ENCODE results near the gene EIF5B.
A peak's percentile ranks its signal among the peaks of the same experiment; 100 is the strongest.
"Not testable (repeated sequence)": the region's sequence is repeated elsewhere in the genome, so short reads cannot be mapped to it uniquely, and the experiment has no call there.

Gene EIF5B

DNA sequence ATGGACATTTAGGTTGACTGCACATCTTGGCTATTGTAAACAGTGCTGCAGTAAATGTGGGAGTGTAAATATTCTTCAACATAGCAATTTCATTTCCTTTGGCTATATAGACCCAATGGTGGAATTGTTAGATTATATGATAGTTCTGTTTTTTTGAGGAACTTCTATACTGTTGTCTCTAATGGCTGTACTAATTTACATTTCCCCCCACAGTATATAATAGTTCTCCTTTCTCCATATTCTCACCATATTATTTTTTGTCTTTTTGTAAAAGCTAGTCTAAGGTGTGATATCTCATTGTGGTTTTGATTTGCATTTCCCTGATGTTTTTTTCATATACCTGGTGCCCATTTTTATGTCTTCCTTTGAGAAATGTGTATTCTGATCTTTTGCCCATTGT lies 13.0 kb downstream of the EIF5B start:
- ATAC-seq: no peak
- H3K27me3 Mint-ChIP-seq: no peaks in the 10 kb centered on the region
- H3K27ac Mint-ChIP-seq: no peak overlapping the region
- no peaks in the 10 kb centered on the region for H3K9me3 Mint-ChIP-seq
- DNase-seq: no peak
- no peak overlapping the region for H3K4me3 Mint-ChIP-seq
- peaks cover 78% of the 10 kb centered on the region for H3K4me1 Mint-ChIP-seq

DNA sequence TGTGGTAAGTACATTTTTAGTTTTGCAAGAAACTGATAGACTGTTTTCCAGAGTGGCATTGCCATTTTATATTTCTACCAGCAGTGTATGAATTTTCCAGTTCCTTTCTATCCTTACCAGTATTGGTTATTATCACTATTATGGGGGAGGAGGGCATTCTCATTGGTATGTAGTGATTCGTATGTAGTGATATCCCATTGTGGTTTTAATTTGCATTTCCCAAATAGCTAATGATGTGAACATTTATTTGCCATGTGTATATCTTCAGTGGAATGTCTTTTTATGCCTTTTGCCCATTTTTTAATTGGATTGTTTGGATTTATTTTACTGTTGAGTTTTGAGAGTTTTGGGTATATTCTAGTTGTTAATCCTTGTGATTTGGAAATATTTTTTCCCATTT lies 16.9 kb downstream of the EIF5B start:
- Mint-ChIP-seq H3K4me3 (no peak overlapping the region), H3K9me3 (no peaks in the 10 kb centered on the region), H3K27me3 (no peaks in the 10 kb centered on the region), H3K27ac (no peak overlapping the region), H3K4me1 (peaks cover 67% of the 10 kb centered on the region)
- DNase-seq (no peak), ATAC-seq (no peak)

DNA sequence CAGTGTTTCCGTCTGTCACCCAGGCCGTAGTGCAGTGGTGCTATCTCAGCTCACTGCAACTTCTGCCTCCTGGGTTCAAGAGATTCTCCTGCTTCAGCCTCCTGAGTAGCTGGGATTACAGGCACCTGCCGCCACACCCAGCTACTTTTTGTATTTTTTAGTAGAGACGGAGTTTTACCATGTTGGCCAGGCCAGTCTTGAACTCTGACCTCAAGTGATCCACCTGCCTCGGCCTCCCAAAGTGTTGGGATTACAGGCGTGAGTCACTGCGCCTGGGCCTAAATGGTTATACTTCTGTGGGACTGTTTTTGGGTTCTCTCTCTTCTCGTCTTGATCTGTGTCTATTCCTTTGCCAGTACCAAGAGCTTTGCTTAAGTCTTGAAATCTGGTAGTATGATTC lies 17.6 kb downstream of the EIF5B start:
- not testable (repeated sequence) for H3K27me3 Mint-ChIP-seq, DNase-seq, ATAC-seq, H3K4me3 Mint-ChIP-seq, H3K9me3 Mint-ChIP-seq
- Mint-ChIP-seq H3K4me1 (peaks cover 59% of the 10 kb centered on the region), H3K27ac (peak overlapping the region in 1 of 2 donors; percentile 71)

DNA sequence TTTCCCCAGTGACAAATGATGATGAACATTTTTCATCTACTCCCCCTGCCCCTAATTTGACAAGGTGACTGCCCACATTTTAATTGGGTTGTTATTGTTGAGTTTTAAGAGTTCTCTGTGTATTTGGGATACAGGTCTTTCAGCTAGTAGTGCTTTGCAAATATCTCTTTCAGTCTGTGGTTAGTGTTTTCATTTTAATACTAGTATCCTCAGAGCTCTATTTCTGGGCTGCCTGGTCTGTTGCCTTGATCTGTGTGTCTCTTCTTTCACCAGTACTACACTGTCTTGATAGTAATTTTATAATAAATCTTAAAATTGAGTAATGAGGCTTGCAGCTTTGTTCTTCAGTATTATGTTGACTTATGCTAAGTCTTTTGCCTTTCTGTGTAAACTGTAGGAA lies 19.7 kb downstream of the EIF5B start:
- Mint-ChIP-seq H3K27me3 (no peaks in the 10 kb centered on the region), H3K9me3 (no peaks in the 10 kb centered on the region), H3K4me3 (no peak overlapping the region), H3K4me1 (peaks cover 54% of the 10 kb centered on the region), H3K27ac (peak overlapping the region in 1 of 2 donors; percentile 6)
- no peak for ATAC-seq
- no peak for DNase-seq

DNA sequence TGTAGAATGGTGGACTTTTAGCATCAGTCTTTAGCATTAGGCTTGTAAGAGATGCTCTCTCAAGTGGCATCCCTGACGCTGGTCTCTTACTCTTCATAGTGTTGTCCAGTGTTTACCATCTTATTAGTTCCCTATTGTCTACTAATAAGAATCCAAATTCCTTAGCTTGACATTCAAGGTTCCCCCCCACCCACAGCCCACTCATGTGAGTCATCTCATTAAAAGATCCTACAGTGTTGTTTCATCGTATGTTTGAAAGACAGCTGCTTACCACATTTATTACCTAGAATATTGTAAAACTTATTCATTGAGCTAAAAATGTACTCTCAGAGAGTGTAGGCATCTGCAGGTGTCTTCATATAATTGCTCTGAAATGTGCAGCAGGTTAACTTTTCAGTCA lies 28.5 kb downstream of the EIF5B start:
- DNase-seq (no peak), ATAC-seq (no peak)
- no peaks in the 10 kb centered on the region for H3K27me3 Mint-ChIP-seq
- H3K9me3 Mint-ChIP-seq: no peaks in the 10 kb centered on the region
- peaks cover 8% of the 10 kb centered on the region for H3K4me1 Mint-ChIP-seq
- no peak overlapping the region for H3K27ac Mint-ChIP-seq
- H3K4me3 Mint-ChIP-seq: no peak overlapping the region

DNA sequence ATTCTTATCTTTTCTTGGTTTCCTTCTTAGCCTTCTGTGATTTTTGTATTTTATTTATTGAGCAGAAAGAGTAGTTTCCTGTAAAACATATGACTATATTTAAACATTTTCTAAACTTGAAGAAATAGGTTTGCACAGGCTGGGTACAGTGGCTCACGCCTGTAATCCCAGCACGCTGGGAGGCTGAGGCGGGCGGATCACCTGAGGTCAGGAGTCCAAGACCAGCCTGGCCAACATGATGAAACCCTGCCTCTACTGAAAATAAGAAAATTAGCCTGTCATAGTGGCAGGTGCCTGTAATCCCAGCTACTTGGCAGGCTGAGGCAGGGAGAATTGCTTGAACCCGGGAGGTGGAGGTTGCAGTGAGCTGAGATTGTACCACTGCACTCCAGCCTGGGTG lies 31.7 kb downstream of the EIF5B start:
- H3K27me3 Mint-ChIP-seq, H3K4me1 Mint-ChIP-seq, H3K9me3 Mint-ChIP-seq, DNase-seq, H3K27ac Mint-ChIP-seq, ATAC-seq, H3K4me3 Mint-ChIP-seq: not testable (repeated sequence)

DNA sequence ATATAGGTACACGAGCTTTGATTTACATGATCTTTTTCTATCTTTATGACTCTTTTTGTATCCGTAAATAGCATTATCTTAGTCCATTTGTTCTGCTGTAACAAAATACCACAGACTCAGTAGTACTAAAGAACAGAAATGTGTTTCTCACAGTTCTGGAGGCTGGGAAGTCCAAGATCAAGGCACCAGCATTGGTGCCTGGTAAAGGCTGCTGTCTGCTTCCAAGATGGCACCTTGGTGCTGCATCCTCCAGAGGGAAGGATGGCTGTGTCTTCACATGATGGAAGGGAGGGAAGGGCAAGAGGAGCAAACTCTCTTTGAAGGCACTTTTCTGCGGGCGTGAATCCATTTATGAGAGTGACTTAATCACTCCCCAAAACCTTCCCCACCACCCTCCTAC lies 36.0 kb downstream of the EIF5B start:
- no peak for ATAC-seq
- no peak for DNase-seq
- H3K27ac Mint-ChIP-seq: no peak overlapping the region
- H3K9me3 Mint-ChIP-seq: peaks cover 0 to 9% of the 10 kb centered on the region in 2 donors
- peaks cover 8% of the 10 kb centered on the region for H3K4me1 Mint-ChIP-seq
- H3K27me3 Mint-ChIP-seq: no peaks in the 10 kb centered on the region
- no peak overlapping the region for H3K4me3 Mint-ChIP-seq

DNA sequence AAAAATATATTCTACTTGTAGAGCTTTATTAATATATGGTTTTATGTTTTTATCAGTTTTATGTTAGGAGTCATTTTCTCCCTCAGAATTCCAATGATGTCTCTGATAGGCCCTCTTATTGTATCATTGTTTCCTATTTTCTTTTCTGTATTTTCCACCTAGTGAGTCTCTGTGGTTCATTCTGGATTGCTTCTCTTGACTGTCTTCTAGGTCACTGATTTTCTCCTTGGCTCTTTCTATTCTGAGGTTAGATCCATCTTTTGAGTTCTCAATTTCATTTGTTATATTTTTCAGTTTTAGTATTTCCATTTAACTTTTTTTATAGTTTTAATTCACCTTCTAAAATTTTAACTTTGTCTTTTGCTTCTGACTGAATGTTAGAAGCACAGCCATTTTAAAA lies 37.6 kb downstream of the EIF5B start:
- Mint-ChIP-seq H3K27ac (no peak overlapping the region), H3K4me1 (peaks cover 8% of the 10 kb centered on the region), H3K9me3 (peaks cover 0 to 9% of the 10 kb centered on the region in 2 donors), H3K4me3 (no peak overlapping the region), H3K27me3 (no peaks in the 10 kb centered on the region)
- DNase-seq: no peak
- no peak for ATAC-seq

DNA sequence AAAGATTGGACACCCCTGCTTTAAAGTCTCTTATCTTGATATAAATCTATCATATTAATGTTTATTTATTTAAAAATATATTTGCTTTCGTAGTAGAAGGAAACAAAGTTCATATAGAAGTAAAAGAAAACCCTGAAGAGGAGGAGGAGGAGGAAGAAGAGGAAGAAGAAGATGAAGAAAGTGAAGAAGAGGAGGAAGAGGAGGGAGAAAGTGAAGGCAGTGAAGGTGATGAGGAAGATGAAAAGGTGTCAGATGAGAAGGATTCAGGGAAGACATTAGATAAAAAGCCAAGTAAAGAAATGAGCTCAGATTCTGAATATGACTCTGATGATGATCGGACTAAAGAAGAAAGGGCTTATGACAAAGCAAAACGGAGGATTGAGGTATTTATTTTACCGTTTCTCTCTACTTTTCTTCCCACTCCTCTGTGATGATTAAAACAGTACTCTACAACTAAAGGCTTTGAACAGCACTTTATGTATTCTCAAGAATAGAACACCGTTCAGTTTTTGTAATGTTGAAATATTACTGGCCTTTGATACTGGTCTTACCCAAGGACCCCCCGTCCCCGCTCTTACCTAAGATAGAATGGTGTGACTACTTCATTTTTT lies 39.2 kb downstream of the EIF5B start:
- peaks cover 15% of the 10 kb centered on the region for H3K4me1 Mint-ChIP-seq
- DNase-seq (no peak), ATAC-seq (no peak)
- peaks cover 0 to 9% of the 10 kb centered on the region in 2 donors for H3K9me3 Mint-ChIP-seq
- H3K27ac Mint-ChIP-seq: peak overlapping the region in 1 of 2 donors; percentile 3
- no peaks in the 10 kb centered on the region for H3K27me3 Mint-ChIP-seq
- no peak overlapping the region for H3K4me3 Mint-ChIP-seq

DNA sequence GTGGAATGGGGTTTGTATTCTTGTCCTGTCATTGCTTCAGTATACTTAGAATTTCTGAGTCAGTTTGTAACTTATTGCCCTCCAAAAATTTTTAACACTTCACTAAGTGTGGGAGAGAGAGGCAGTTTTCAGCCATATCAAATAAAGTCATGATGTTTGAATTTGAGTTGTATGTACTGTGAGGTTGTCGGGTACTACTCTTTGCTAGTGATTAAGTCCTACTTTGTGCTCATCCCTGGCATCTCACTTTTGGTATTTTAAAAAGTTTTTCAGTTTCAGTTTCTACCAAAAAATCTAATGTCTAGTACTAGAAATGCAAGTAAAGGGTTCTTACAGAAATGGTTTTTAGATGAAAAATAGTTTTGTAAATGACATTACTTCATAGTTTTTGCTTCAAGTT lies 40.7 kb downstream of the EIF5B start:
- no peak overlapping the region for H3K27ac Mint-ChIP-seq
- H3K4me3 Mint-ChIP-seq: no peak overlapping the region
- peak; percentile 94 for ATAC-seq
- DNase-seq: no peak
- H3K27me3 Mint-ChIP-seq: no peaks in the 10 kb centered on the region
- H3K9me3 Mint-ChIP-seq: peaks cover 0 to 5% of the 10 kb centered on the region in 2 donors
- H3K4me1 Mint-ChIP-seq: peaks cover 15% of the 10 kb centered on the region

DNA sequence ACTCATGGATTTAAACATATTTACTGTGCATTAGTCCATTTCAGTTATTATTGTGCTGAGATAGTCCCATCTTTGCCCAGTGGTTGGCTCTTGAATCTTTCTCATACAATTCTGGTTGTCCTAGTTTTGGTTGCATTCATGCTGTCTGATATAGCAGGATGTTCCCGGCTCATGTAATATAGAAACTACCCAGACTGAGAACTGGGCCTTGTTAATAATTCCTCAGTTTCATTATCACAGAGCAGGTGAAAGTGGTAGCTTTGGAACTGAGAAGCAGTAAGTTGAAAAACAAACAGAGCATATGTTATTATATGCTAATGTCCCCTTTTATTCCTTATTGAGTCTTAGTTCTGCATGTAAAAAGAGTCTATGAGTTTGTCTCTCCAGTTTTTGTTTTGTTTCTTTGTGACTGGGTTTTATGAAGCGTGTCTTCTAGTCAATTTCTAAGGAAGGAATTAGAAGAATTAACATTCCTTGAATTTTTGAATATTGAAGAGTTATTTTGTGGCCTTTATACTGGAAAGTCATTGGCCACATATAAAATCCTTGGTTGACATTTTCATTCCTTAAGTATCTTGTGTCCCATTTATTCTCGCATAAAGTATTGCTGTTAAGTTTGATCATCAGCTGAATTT lies 43.3 kb downstream of the EIF5B start:
- Mint-ChIP-seq H3K27me3 (no peaks in the 10 kb centered on the region), H3K4me3 (no peak overlapping the region), H3K27ac (peak overlapping the region in 1 of 2 donors; percentile 43), H3K9me3 (no peaks in the 10 kb centered on the region), H3K4me1 (peaks cover 15% of the 10 kb centered on the region)
- DNase-seq (no peak), ATAC-seq (peak; percentile 69)

DNA sequence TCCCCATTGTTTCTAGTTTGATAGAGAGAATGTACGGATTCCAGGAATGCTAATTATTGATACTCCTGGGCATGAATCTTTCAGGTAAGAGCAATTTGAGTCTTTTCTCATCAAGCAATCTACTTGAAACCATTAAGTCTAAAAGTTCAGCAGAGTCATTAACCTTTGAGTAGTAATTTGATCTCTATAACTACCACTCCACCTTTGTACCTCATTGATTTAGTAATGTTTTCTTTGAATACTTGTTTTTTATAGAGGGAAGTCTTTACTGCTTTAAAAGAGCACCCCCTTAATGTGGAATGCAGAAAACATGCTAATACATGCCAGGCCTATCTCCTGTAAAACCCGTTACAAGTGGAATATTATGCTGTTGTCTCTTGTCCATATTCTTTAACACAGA lies 45.0 kb downstream of the EIF5B start:
- ATAC-seq (no peak), DNase-seq (no peak)
- Mint-ChIP-seq H3K9me3 (no peaks in the 10 kb centered on the region), H3K4me1 (peaks cover 15% of the 10 kb centered on the region), H3K4me3 (no peak overlapping the region), H3K27ac (no peak overlapping the region), H3K27me3 (no peaks in the 10 kb centered on the region)

DNA sequence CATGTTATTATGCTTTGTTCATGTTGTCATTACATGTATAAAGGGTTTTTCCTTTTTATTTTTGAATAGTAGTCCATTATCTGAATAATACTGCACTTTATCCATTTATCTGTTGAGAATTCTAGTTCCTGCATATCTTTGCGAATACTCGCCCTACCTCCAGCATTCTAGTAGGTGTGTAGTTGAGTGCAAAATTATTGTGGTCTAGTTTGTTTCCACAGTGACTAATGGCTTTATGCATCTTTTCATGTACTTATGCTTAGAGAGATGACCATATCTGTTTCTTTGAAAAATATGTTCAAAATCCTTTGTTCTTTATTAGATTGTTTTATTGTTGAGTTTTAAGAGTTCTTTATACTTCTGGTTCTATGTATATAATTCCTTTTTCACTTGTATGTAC lies 48.8 kb downstream of the EIF5B start:
- H3K4me1 Mint-ChIP-seq: peaks cover 6% of the 10 kb centered on the region
- no peak overlapping the region for H3K4me3 Mint-ChIP-seq
- H3K27me3 Mint-ChIP-seq: no peaks in the 10 kb centered on the region
- H3K9me3 Mint-ChIP-seq: no peaks in the 10 kb centered on the region
- H3K27ac Mint-ChIP-seq: peak overlapping the region in 1 of 2 donors; percentile 55
- no peak for DNase-seq
- no peak for ATAC-seq

DNA sequence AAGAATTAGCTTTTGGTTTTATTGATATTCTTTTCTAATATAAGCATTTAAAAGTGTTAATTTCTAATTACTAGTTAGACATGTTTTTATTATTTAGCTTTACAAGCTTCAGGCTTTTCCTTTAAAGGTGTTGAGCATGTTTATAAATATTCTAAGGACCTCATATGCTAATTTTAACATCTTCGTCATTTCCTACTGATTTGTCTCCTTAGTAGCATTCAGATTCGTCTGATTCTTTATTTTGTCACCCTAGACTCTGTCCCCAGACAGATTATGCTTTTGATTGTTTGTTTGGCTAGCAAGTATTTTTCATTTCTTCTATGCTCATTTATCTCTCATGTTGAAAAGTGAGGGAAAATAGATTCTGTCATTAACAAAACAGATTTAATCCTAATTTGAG lies 51.7 kb downstream of the EIF5B start:
- H3K27ac Mint-ChIP-seq: no peak overlapping the region
- H3K9me3 Mint-ChIP-seq: no peaks in the 10 kb centered on the region
- peaks cover 6% of the 10 kb centered on the region for H3K4me1 Mint-ChIP-seq
- ATAC-seq (no peak), DNase-seq (no peak)
- H3K27me3 Mint-ChIP-seq: no peaks in the 10 kb centered on the region
- no peak overlapping the region for H3K4me3 Mint-ChIP-seq

DNA sequence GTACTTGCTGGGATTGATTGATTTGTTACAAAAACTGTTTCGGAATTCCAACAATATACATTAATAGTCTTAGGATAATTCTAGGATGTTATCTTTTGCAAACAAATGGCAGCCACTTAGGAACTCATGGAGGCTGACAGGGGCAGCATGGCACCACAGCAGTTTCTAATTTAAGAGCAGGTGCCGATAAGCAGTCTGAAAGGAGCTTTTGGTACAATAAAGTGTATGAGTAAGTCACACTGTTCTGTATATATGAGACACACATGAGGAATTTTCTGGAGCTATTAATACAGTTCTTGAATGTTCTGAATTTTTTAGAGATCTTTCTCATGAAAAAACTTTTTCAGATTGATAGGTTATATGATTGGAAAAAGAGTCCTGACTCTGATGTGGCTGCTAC lies 52.2 kb downstream of the EIF5B start:
- H3K27me3 Mint-ChIP-seq: no peaks in the 10 kb centered on the region
- no peak overlapping the region for H3K4me3 Mint-ChIP-seq
- H3K27ac Mint-ChIP-seq: no peak overlapping the region
- no peak for ATAC-seq
- DNase-seq: no peak
- no peaks in the 10 kb centered on the region for H3K9me3 Mint-ChIP-seq
- H3K4me1 Mint-ChIP-seq: peaks cover 6% of the 10 kb centered on the region

DNA sequence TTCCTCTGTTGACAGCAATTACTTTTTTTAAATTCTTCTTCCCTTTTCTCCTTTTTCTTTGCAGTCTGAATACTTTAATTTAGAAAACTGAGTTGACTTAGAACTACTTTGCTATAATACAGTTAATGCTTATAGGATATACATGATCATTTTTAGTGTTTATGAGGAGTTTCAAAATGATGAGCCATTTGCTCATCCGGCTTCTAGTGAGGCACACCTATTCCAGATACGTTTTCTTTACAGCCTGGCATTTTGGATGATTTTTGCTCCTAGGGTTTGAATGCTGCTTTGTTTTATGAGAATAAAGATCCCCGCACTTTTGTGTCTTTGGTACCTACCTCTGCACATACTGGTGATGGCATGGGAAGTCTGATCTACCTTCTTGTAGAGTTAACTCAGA lies 52.8 kb downstream of the EIF5B start:
- peaks cover 6% of the 10 kb centered on the region for H3K4me1 Mint-ChIP-seq
- H3K4me3 Mint-ChIP-seq: no peak overlapping the region
- DNase-seq (no peak), ATAC-seq (no peak)
- H3K9me3 Mint-ChIP-seq: no peaks in the 10 kb centered on the region
- H3K27me3 Mint-ChIP-seq: no peaks in the 10 kb centered on the region
- H3K27ac Mint-ChIP-seq: no peak overlapping the region

DNA sequence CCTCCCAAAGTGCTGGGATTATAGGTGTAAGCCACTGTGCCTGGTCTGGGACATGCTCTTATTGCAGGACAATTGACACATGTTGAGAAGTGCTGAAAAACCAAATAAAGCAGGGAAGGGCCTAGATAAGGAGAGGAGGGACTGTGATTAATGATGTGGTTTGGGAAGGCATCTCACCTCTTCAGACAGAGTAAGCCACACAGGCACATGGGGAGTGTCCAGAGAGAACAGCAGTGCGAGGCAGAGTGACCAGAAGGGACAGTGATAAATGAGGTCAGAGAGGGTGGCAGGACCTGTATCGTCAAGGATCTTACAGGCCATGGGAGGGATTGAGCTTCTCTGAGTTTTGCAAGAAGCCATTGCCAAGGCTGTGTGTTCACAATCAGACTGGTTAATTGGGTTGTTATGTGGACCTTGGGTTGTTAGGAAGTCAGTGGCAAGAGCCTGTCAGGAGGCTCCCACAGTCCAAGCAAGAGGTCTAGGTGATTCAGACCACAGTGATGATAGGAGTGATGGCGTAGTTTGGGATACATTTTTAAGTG lies 58.5 kb downstream of the EIF5B start:
- Mint-ChIP-seq H3K27me3 (no peaks in the 10 kb centered on the region), H3K4me3 (no peak overlapping the region), H3K9me3 (no peaks in the 10 kb centered on the region), H3K27ac (peak overlapping the region in 1 of 2 donors; percentile 16), H3K4me1 (no peaks in the 10 kb centered on the region)
- DNase-seq (no peak), ATAC-seq (peak; percentile 23)
